MM.1S (cell line): Measurements from ENCODE around the gene CSF3.
"Not testable (repeated sequence)": the region's sequence is repeated elsewhere in the genome, so short reads cannot be mapped to it uniquely, and the experiment has no call there.

Source experiments
- DNase-seq: peaks from one replicate; pipeline ENCODE4 v3.0.0-alpha.2; 2015
- H2AFZ ChIP-seq: fragments of 300-600 bp; sonication (generic); 2 replicates; pipeline ENCODE4 v1.6.0; 2016; ENCODE audit warnings: antibody characterized with exemption, low read length
- H3F3A ChIP-seq: fragments of 300-600 bp; sonication (generic); 2 replicates; pipeline ENCODE4 v1.6.1; 2016; ENCODE audit warnings: mild to moderate bottlenecking, antibody characterized with exemption, low read length, moderate library complexity, mixed read lengths; ENCODE audit not compliant: insufficient read depth
- H3K27ac ChIP-seq: fragments of 300-600 bp; sonication (generic); 2 replicates; pipeline ENCODE4 v1.5.1; 2016; ENCODE audit warnings: mild to moderate bottlenecking, low read length
- H3K27me3 ChIP-seq: fragments of 300-600 bp; sonication (generic); replicated peaks from 2 replicates; pipeline ENCODE4 v1.6.0; 2016; ENCODE audit warnings: low read length; ENCODE audit not compliant: insufficient read depth
- H3K36me3 ChIP-seq: fragments of 300-600 bp; sonication (generic); replicated peaks from 2 replicates; pipeline ENCODE4 v1.6.1; 2016; ENCODE audit warnings: mild to moderate bottlenecking, low read length, mixed read lengths; ENCODE audit not compliant: insufficient read depth
- H3K4me1 ChIP-seq: fragments of 300-600 bp; sonication (generic); 2 replicates; pipeline ENCODE4 v1.6.1; 2016; ENCODE audit warnings: low read length, mixed read lengths
- H3K4me2 ChIP-seq: fragments of 300-600 bp; sonication (generic); 2 replicates; pipeline ENCODE4 v1.6.0; 2016; ENCODE audit warnings: low read depth, low read length
- H3K4me3 ChIP-seq: fragments of 300-600 bp; sonication (generic); 2 replicates; pipeline ENCODE4 v1.5.1; 2016; ENCODE audit warnings: low read length, mixed read lengths
- H3K79me2 ChIP-seq: fragments of 300-600 bp; sonication (generic); 2 replicates; pipeline ENCODE4 v1.6.1; 2016; ENCODE audit warnings: mixed run types, low read length, mixed read lengths
- H3K9ac ChIP-seq: fragments of 300-600 bp; sonication (generic); 2 replicates; pipeline ENCODE4 v1.6.1; 2016; ENCODE audit warnings: low read length, mixed read lengths
- H3K9me2 ChIP-seq: fragments of 300-600 bp; sonication (generic); replicated peaks from 2 replicates; pipeline ENCODE4 v1.6.1; 2016; ENCODE audit warnings: mild to moderate bottlenecking, low read length, mixed read lengths; ENCODE audit not compliant: insufficient read depth
- H3K9me3 ChIP-seq: fragments of 300-600 bp; sonication (generic); replicated peaks from 2 replicates; pipeline ENCODE4 v1.6.1; 2016; ENCODE audit warnings: mild to moderate bottlenecking, low read length, mixed read lengths; ENCODE audit not compliant: insufficient read depth
- H4K20me1 ChIP-seq: fragments of 300-600 bp; sonication (generic); 2 replicates; pipeline ENCODE4 v1.6.1; 2016; ENCODE audit warnings: mild to moderate bottlenecking, low read length, moderate library complexity, mixed read lengths; ENCODE audit not compliant: insufficient read depth
- CTCF ChIP-seq: fragments of 300-600 bp; sonication (generic); IDR thresholded peaks from 2 replicates; pipeline ENCODE4 v1.5.1; 2016; ENCODE audit warnings: antibody characterized with exemption, low read length, mixed read lengths
- EZH2 ChIP-seq: fragments of 300-600 bp; sonication (generic); optimal IDR thresholded peaks from 2 replicates; pipeline ENCODE3; 2017; ENCODE audit warnings: low read depth, mild to moderate bottlenecking, antibody characterized with exemption, low read length, mixed read lengths
- EZH2phosphoT487 ChIP-seq: fragments of 300-600 bp; sonication (generic); IDR thresholded peaks from 2 replicates; pipeline ENCODE4 v1.6.1; 2018; ENCODE audit warnings: antibody characterized with exemption, low read length

The CSF3 gene

GRCh38 chr17:40000161-40000560 lies 15.1 kb upstream of the CSF3 start:
- Histone ChIP-seq H3K4me3 (no peak overlapping the region), H3F3A (peaks cover 5% of the 10 kb centered on the region; the same call in 1 of the 2 replicates), H2AFZ (no peak overlapping the region), H3K27ac (no peak overlapping the region), H3K36me3 (no peaks in the 10 kb centered on the region), H3K9ac (no peak overlapping the region), H3K79me2 (no peaks in the 10 kb centered on the region), H3K27me3 (no peaks in the 10 kb centered on the region), H4K20me1 (no peaks in the 10 kb centered on the region), H3K9me2 (no peaks in the 10 kb centered on the region), H3K4me2 (no peak overlapping the region), H3K9me3 (no peaks in the 10 kb centered on the region), H3K4me1 (no peaks in the 10 kb centered on the region)
- DNase-seq = no peak
- TF ChIP-seq EZH2 = no peak
- no peak for TF ChIP-seq EZH2phosphoT487
- no peak for TF ChIP-seq CTCF

GRCh38 chr17:40001335-40001734 lies 13.9 kb upstream of the CSF3 start:
- H3K27me3 ChIP-seq, H3K79me2 ChIP-seq, H3K9me2 ChIP-seq, H3K4me1 ChIP-seq, H3K9me3 ChIP-seq, H3K4me2 ChIP-seq, H3K9ac ChIP-seq, H3K4me3 ChIP-seq, H4K20me1 ChIP-seq, H3K27ac ChIP-seq, H3K36me3 ChIP-seq, H3F3A ChIP-seq, DNase-seq, H2AFZ ChIP-seq: not testable (repeated sequence)

- Histone ChIP-seq H3K4me3 (no peak overlapping the region), H3K79me2 (no peaks in the 10 kb centered on the region), H3F3A (0 out of 2 replicates have a peak, but pooled peaks cover 5% of the 10 kb centered on the region), H2AFZ (no peak overlapping the region), H3K27ac (no peak overlapping the region), H3K36me3 (no peaks in the 10 kb centered on the region), H3K4me1 (no peaks in the 10 kb centered on the region), H3K27me3 (no peaks in the 10 kb centered on the region), H3K9me2 (no peaks in the 10 kb centered on the region), H3K9ac (no peak overlapping the region), H3K4me2 (no peak overlapping the region), H3K9me3 (no peaks in the 10 kb centered on the region), H4K20me1 (no peaks in the 10 kb centered on the region)
- TF ChIP-seq EZH2 (no peak), EZH2phosphoT487 (no peak), CTCF (no peak)
- no peak for DNase-seq
These were observed 11.2 kb upstream of the CSF3 start for GRCh38 chr17:40004072-40004471.

- H3K27me3 ChIP-seq = no peaks in the 10 kb centered on the region
- H3K36me3 ChIP-seq = no peaks in the 10 kb centered on the region
- TF ChIP-seq EZH2 (no peak), CTCF (no peak), EZH2phosphoT487 (no peak)
- no peaks in the 10 kb centered on the region for H3K4me1 ChIP-seq
- H3K79me2 ChIP-seq = no peaks in the 10 kb centered on the region
- H3K27ac ChIP-seq = no peak overlapping the region
- H3K9me3 ChIP-seq = no peaks in the 10 kb centered on the region
- H3F3A ChIP-seq = 0 out of 2 replicates have a peak, but pooled peaks cover 5% of the 10 kb centered on the region
- no peaks in the 10 kb centered on the region for H3K9me2 ChIP-seq
- no peak for DNase-seq
- H3K9ac ChIP-seq = no peak overlapping the region
- no peak overlapping the region for H2AFZ ChIP-seq
- no peak overlapping the region for H3K4me3 ChIP-seq
- no peaks in the 10 kb centered on the region for H4K20me1 ChIP-seq
- H3K4me2 ChIP-seq = no peak overlapping the region
These were observed 10.5 kb upstream of the CSF3 start for GRCh38 chr17:40004712-40005111.
